Body of pancreas (tissue), 4 donors: ENCODE data around the gene SPDYE3. TPM values are rescaled to one million over a fixed set of nuclear protein-coding genes. Genes with fewer than 3 reads are reported as not detected.
"Not testable (repeated sequence)": the region's sequence is repeated elsewhere in the genome, so short reads cannot be mapped to it uniquely, and the experiment has no call there.

Experiments
- ATAC-seq: fragments of 150-250 bp; one replicate; pipeline ENCODE4 v1.9.1; 2016
- DNase-seq, 4 donors: peaks; one replicate each; pipeline ENCODE4 v3.0.0-alpha.2; 2019
- H3K27ac ChIP-seq, 4 donors: fragments of 200-600 bp; sonication (generic); 1 replicate in 3 of 4; 2 replicates in 1 of 4; pipeline versions ENCODE4 v1.5.1 to v1.6.1; 2016 to 2019; ENCODE audit warnings: mild to moderate bottlenecking in 1 of 4, mixed read lengths in 1 of 4, moderate library complexity in 1 of 4
- H3K27me3 ChIP-seq, 2 donors: fragments of 200-600 bp; sonication (generic); one replicate each; pipeline ENCODE4 v1.6.0; 2016; ENCODE audit warnings: mild to moderate bottlenecking in 1 of 2
- H3K36me3 ChIP-seq, 2 donors: fragments of 200-600 bp; sonication (generic); replicated peaks in 1 of 2; 2 replicates each; pipeline ENCODE4 v1.5.1; 2016; ENCODE audit warnings: low read depth in 2 of 2; ENCODE audit not compliant: insufficient read depth in 1 of 2
- H3K4me1 ChIP-seq: fragments of 200-600 bp; sonication (generic); one replicate; pipeline ENCODE4 v1.6.0; 2016
- H3K4me3 ChIP-seq, 2 donors: fragments of 200-600 bp; sonication (generic); 1 replicate in 1 of 2; 2 replicates in 1 of 2; pipeline ENCODE4 v1.5.1; 2016 to 2019
- H3K9me3 ChIP-seq, 3 donors: fragments of 200-600 bp; sonication (generic); 1 replicate in 2 of 3; 2 replicates in 1 of 3; pipeline ENCODE4 v1.5.1; 2016
- CTCF ChIP-seq, 7 experiments: fragments of 450-650 bp in 4 of 7; fragments of 200-600 bp in 3 of 7; sonication (generic) in 3 of 7; IDR thresholded peaks; one replicate each; pipeline ENCODE4 v1.5.1; 2016 to 2019; ENCODE audit warnings: antibody characterized with exemption in 7 of 7
- POLR2A ChIP-seq, 3 donors: fragments of 450-650 bp; IDR thresholded peaks; one replicate each; pipeline ENCODE4 v1.6.1; 2016; ENCODE audit warnings: antibody characterized with exemption in 3 of 3, mild to moderate bottlenecking in 2 of 3
- WGBS, 2 donors: methylation state at CpG; one replicate each; pipeline ENCODE4 v1.1.5; 2017; 5-methylcytosine and 5-hydroxymethylcytosine counted together
- intact Hi-C: fragments of 100-400 bp; cut with DNase I; formaldehyde crosslinking; loops from one replicate; pipeline ENCODE4 v1.15.1; 2023
- total RNA-seq, 2 donors: library from RNA; depleted of rRNA; stranded (reverse); fragments of >200 nt; gene quantifications; one replicate each; pipeline ENCODE4 v1.1.0, GENCODE V29; 2016

SPDYE3 gene
- not detected for total RNA-seq

GRCh38 chr7:100307402-100307801, at the start of gene SPDYE3:
TSS of gene SPDYE3 (plus strand) at chr7:100307702. CDS start at chr7:100307886, 184 bp downstream.
- H3K4me1 ChIP-seq, H3K27me3 ChIP-seq, H3K36me3 ChIP-seq, H3K9me3 ChIP-seq, H3K4me3 ChIP-seq, DNase-seq, intact Hi-C loops, H3K27ac ChIP-seq, ATAC-seq: not testable (repeated sequence)
- WGBS, 2 donors = 82 to 91% methylated on average over 6 to 8 of the region's 8 CpGs

- H3K9me3 ChIP-seq, DNase-seq, H3K27me3 ChIP-seq, ATAC-seq, H3K36me3 ChIP-seq, H3K4me1 ChIP-seq, H3K4me3 ChIP-seq, intact Hi-C loops, H3K27ac ChIP-seq: not testable (repeated sequence)
- WGBS, 2 donors = 77 to 80% methylated on average over 5 to 8 of the region's 8 CpGs
Measured at GRCh38 chr7:100259984-100260383, 47.5 kb upstream of the SPDYE3 start.

- ATAC-seq, H3K9me3 ChIP-seq, H3K4me3 ChIP-seq, H3K27me3 ChIP-seq, H3K36me3 ChIP-seq, DNase-seq, intact Hi-C loops, H3K27ac ChIP-seq: not testable (repeated sequence)
- peaks cover 23% of the 10 kb centered on the region for H3K4me1 ChIP-seq
- WGBS, 2 donors = 91 to 96% methylated on average over 3 to 4 of the region's 4 CpGs
Measured at GRCh38 chr7:100262896-100263295, 44.6 kb upstream of the SPDYE3 start.

GRCh38 chr7:100264223-100264622, 43.3 kb upstream of the SPDYE3 start:
- ATAC-seq, H3K36me3 ChIP-seq, H3K27me3 ChIP-seq, H3K4me3 ChIP-seq, DNase-seq, H3K9me3 ChIP-seq, intact Hi-C loops: not testable (repeated sequence)
- Histone ChIP-seq H3K27ac (peak overlapping the region in 3 of 4 donors; percentile 41 to 75 (median 73)), H3K4me1 (peaks cover 27% of the 10 kb centered on the region)
- WGBS, 2 donors = 84 to 92% methylated on average over 3 to 4 of the region's 4 CpGs

GRCh38 chr7:100264669-100265165, 42.8 kb upstream of the SPDYE3 start:
- H3K27ac ChIP-seq = peak overlapping the region in 3 of 4 donors; percentile 52 to 75 (median 73)
- ATAC-seq (peak; percentile 82), DNase-seq (peak in 1 of 4 donors; percentile 16)
- TF ChIP-seq POLR2A (IDR thresholded peaks at IDR 0.05) = peak in 1 of 3 donors; percentile 8
- H3K9me3 ChIP-seq, intact Hi-C loops, H3K4me3 ChIP-seq, H3K36me3 ChIP-seq, H3K27me3 ChIP-seq: not testable (repeated sequence)
- peaks cover 32% of the 10 kb centered on the region for H3K4me1 ChIP-seq
- WGBS, 2 donors = 65 to 68% methylated on average over 5 to 7 of the region's 7 CpGs

GRCh38 chr7:100265851-100266250, 41.7 kb upstream of the SPDYE3 start:
- peak overlapping the region in 3 of 4 donors; percentile 52 to 75 (median 73) for H3K27ac ChIP-seq
- 80 to 90% methylated on average over 5 of the region's 5 CpGs for WGBS, 2 donors
- H3K36me3 ChIP-seq, ATAC-seq, H3K9me3 ChIP-seq, intact Hi-C loops, DNase-seq, H3K4me3 ChIP-seq, H3K27me3 ChIP-seq: not testable (repeated sequence)
- peaks cover 37% of the 10 kb centered on the region for H3K4me1 ChIP-seq

- DNase-seq (no peak), ATAC-seq (no peak)
- Histone ChIP-seq H3K36me3 (no peaks in the 10 kb centered on the region), H3K27me3 (no peaks in the 10 kb centered on the region), H3K9me3 (no peaks in the 10 kb centered on the region), H3K4me3 (no peak overlapping the region), H3K4me1 (peaks cover 37% of the 10 kb centered on the region), H3K27ac (peak overlapping the region in 2 of 4 donors; percentile 2 to 73)
- no peak for TF ChIP-seq POLR2A (IDR thresholded peaks at IDR 0.05)
- TF ChIP-seq CTCF (IDR thresholded peaks at IDR 0.05) = no peak
- WGBS, 2 donors = 86 to 87% methylated on average over 9 to 10 of the region's 10 CpGs
- intact Hi-C loops = no loop called here
Measured at GRCh38 chr7:100266576-100267354, 40.7 kb upstream of the SPDYE3 start.
